GM12875 (cell line): ENCODE measurements around the gene THOC2.

ENCODE experiments used
- H3K4me3 ChIP-seq: one replicate; pipeline ENCODE4 v1.5.1; 2011; ENCODE audit warnings: low read depth, low read length, control low read depth
- TF ChIP-seq, protein P1 (sequence below): IDR thresholded peaks from 2 replicates; pipeline ENCODE4 v1.5.1; 2011; ENCODE audit warnings: low read depth, mild to moderate bottlenecking, control low read depth, inconsistent platforms, low read length, moderate library complexity, borderline replicate concordance; ENCODE audit not compliant: insufficient read depth

The THOC2 gene

DNA sequence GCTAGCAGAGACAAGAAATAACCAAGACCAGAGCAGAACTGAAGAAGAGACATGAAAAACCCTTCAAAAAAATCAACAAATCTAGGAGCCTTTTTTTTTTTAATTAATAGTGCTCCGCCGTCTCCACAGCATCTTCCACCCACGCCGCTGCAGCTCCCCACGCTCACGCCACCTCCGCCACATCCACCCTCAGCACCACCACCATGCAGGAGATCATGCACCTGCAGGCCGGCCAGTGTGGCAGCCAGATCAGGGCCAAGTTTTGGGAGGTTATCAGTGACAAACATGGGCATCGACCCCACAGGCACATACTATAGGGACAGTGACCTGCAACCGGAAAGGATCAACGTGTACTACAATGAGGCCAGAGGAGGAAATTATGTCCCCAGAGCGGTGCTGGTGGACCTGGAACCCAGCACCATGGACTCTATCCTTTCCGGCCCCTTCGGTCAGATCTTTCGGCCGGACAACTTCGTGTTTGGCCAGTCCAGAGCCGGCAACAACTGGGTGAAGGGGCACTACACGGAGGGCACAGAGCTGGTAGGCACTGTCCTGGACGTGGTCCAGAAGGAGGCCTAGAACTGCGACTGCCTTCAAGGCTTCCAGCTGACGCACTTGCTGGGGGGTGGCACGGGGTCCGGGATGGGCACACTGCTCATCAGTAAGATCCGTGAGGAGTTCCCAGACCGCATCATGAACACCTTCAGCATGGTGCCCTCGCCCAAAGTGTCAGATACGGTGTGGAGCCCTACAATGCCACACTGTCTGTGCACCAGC lies 171.2 kb downstream of the THOC2 start:
- H3K4me3 ChIP-seq = no peak overlapping the region
- TF ChIP-seq, protein P1, sequence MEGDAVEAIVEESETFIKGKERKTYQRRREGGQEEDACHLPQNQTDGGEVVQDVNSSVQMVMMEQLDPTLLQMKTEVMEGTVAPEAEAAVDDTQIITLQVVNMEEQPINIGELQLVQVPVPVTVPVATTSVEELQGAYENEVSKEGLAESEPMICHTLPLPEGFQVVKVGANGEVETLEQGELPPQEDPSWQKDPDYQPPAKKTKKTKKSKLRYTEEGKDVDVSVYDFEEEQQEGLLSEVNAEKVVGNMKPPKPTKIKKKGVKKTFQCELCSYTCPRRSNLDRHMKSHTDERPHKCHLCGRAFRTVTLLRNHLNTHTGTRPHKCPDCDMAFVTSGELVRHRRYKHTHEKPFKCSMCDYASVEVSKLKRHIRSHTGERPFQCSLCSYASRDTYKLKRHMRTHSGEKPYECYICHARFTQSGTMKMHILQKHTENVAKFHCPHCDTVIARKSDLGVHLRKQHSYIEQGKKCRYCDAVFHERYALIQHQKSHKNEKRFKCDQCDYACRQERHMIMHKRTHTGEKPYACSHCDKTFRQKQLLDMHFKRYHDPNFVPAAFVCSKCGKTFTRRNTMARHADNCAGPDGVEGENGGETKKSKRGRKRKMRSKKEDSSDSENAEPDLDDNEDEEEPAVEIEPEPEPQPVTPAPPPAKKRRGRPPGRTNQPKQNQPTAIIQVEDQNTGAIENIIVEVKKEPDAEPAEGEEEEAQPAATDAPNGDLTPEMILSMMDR = no peak

DNA sequence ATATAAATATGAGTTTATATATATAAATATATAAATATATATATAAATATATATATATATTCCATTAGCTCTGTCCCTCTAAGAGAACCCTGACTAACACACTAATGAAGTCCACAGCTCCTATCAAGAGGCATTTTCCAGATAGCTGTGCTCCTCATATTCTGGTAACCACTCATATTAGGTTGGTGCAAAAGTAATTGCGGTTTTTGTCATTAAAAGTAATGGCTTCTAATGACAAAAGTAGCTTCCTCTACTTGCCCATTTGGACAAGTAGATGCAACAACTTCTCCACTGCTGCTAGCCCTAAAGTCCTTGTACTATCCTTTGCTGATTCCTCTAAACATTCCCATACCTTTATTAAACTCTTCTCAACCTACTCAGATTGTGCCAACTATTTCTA lies 182.0 kb downstream of the THOC2 start:
- TF ChIP-seq, protein P1 = no peak
- no peak overlapping the region for H3K4me3 ChIP-seq
